IMR-90 (cell line): ENCODE measurements around the gene MFAP3L. TPM values are rescaled to one million over a fixed set of nuclear protein-coding genes. Genes with fewer than 3 reads are reported as not detected.

ENCODE experiments used
- ATAC-seq: fragments of 200-7000 bp; cut with Tn5 transposase; 2 replicates; pipeline ENCODE4 v1.9.1; 2020; ENCODE audit warnings: low read depth, mild to moderate bottlenecking, moderate library complexity
- BruUV-seq: library from RNA; stranded (reverse); fragments of 400-500 nt; replicated peaks from 2 replicates; lab custom pipeline; 2021; lab: Mats Ljungman, UMichigan
- CTCF ChIA-PET: fragments of 300-600 bp; formaldehyde crosslinking; extraction: SDS; loops from one replicate; lab custom pipeline; 2021; ENCODE audit warnings: antibody characterized with exemption; lab: Yijun Ruan, JAX
- POLR2A ChIA-PET: fragments of 300-600 bp; sonication (Branson Sonifier 250); formaldehyde crosslinking; loops from one replicate; lab custom pipeline; 2022; ENCODE audit warnings: antibody characterized with exemption; ENCODE audit not compliant: unreplicated experiment; lab: Charles Lee
- DNase-seq: peaks from one replicate; pipeline ENCODE4 v3.0.0; 2013
- H2AFZ ChIP-seq: replicated peaks from 2 replicates; pipeline ENCODE3; 2013; ENCODE audit warnings: low read length, mild to moderate bottlenecking; ENCODE audit not compliant: poor library complexity
- H2AK5ac ChIP-seq: 2 replicates; pipeline ENCODE4 v1.6.1; 2013; ENCODE audit warnings: low read depth, low read length, inconsistent platforms
- H2AK9ac ChIP-seq: replicated peaks from 2 replicates; pipeline ENCODE3; 2013; ENCODE audit warnings: mild to moderate bottlenecking, low read depth, low read length, moderate library complexity; ENCODE audit not compliant: poor library complexity
- H2BK120ac ChIP-seq: 2 replicates; pipeline ENCODE4 v1.6.1; 2013; ENCODE audit warnings: low read depth, low read length, inconsistent platforms
- H2BK15ac ChIP-seq: 3 replicates; pipeline ENCODE4 v1.6.1; 2013; ENCODE audit warnings: low read depth, low read length, inconsistent platforms
- H2BK20ac ChIP-seq: 2 replicates; pipeline ENCODE4 v1.6.1; 2013; ENCODE audit warnings: low read depth, mild to moderate bottlenecking, inconsistent platforms, low read length, moderate library complexity
- H2BK5ac ChIP-seq: 2 replicates; pipeline ENCODE4 v1.6.1; 2013; ENCODE audit warnings: mild to moderate bottlenecking, low read depth, low read length, inconsistent platforms; ENCODE audit not compliant: poor library complexity, severe bottlenecking
- H3K14ac ChIP-seq: replicated peaks from 2 replicates; pipeline ENCODE4 v1.6.1; 2013; ENCODE audit warnings: low read depth, low read length, inconsistent platforms
- H3K18ac ChIP-seq: 2 replicates; pipeline ENCODE4 v1.6.1; 2013; ENCODE audit warnings: low read depth, low read length, control low read depth
- H3K23ac ChIP-seq: 2 replicates; pipeline ENCODE4 v1.6.1; 2013; ENCODE audit warnings: low read depth, low read length, inconsistent platforms
- H3K27ac ChIP-seq: 2 replicates; pipeline ENCODE4 v1.5.1; 2013; ENCODE audit warnings: mild to moderate bottlenecking, control low read depth, low read length; ENCODE audit not compliant: insufficient read depth
- H3K27me3 ChIP-seq: 2 replicates; pipeline ENCODE4 v1.6.1; 2013; ENCODE audit warnings: low read length; ENCODE audit not compliant: control insufficient read depth, insufficient read depth
- H3K36me3 ChIP-seq: 2 replicates; pipeline ENCODE4 v1.6.1; 2013; ENCODE audit warnings: low read length, mixed read lengths; ENCODE audit not compliant: control insufficient read depth, insufficient read depth
- H3K4ac ChIP-seq: 2 replicates; pipeline ENCODE4 v1.6.1; 2013; ENCODE audit warnings: low read depth, low read length, inconsistent platforms
- H3K4me1 ChIP-seq: 2 replicates; pipeline ENCODE4 v1.6.1; 2013; ENCODE audit warnings: low read length, mixed read lengths; ENCODE audit not compliant: control insufficient read depth, insufficient read depth
- H3K4me2 ChIP-seq: 2 replicates; pipeline ENCODE4 v1.6.1; 2013; ENCODE audit warnings: low read depth, mild to moderate bottlenecking, control low read depth, low read length, moderate library complexity
- H3K4me3 ChIP-seq: 2 replicates; pipeline ENCODE4 v1.5.1; 2013; ENCODE audit warnings: low read depth, mild to moderate bottlenecking, control low read depth, low read length, moderate library complexity; ENCODE audit not compliant: insufficient read depth
- H3K56ac ChIP-seq: 2 replicates; pipeline ENCODE4 v1.6.1; 2013; ENCODE audit warnings: low read length, inconsistent platforms; ENCODE audit not compliant: insufficient read depth; ENCODE audit errors: extremely low read depth
- H3K79me1 ChIP-seq, 2 experiments: 2 replicates each; pipeline ENCODE4 v1.6.1; 2013; ENCODE audit warnings: low read length in 2 of 2, inconsistent platforms in 1 of 2, low read depth in 1 of 2
- H3K9ac ChIP-seq: 2 replicates; pipeline ENCODE4 v1.6.1; 2013; ENCODE audit warnings: low read depth, low read length, control low read depth
- H3K9me1 ChIP-seq: 2 replicates; pipeline ENCODE4 v1.6.1; 2013; ENCODE audit warnings: low read length, inconsistent platforms; ENCODE audit not compliant: insufficient read depth
- H3K9me3 ChIP-seq: 2 replicates; pipeline ENCODE4 v1.6.1; 2013; ENCODE audit warnings: low read length; ENCODE audit not compliant: control insufficient read depth, insufficient read depth
- H4K20me1 ChIP-seq: 2 replicates; pipeline ENCODE4 v1.6.1; 2013; ENCODE audit warnings: low read length, inconsistent platforms; ENCODE audit not compliant: insufficient read depth
- H4K5ac ChIP-seq: 2 replicates; pipeline ENCODE4 v1.6.1; 2013; ENCODE audit warnings: mild to moderate bottlenecking, low read depth, low read length, control low read depth
- H4K8ac ChIP-seq, 2 experiments: 2 replicates each; pipeline ENCODE4 v1.6.1; 2013; ENCODE audit warnings: low read depth in 2 of 2, low read length in 2 of 2, control low read depth in 1 of 2, inconsistent platforms in 1 of 2
- H4K91ac ChIP-seq: 2 replicates; pipeline ENCODE4 v1.6.1; 2013; ENCODE audit warnings: low read depth, low read length, inconsistent platforms; ENCODE audit not compliant: insufficient read depth
- BHLHE40 ChIP-seq: fragments of 150-350 bp; IDR thresholded peaks from 2 replicates; pipeline ENCODE4 v1.6.1; 2016; ENCODE audit warnings: mild to moderate bottlenecking, low read depth, low read length
- CHD1 ChIP-seq: IDR thresholded peaks from 2 replicates; pipeline ENCODE4 v1.6.1; 2012; ENCODE audit warnings: low read depth, low read length, improper control_type of control experiment
- CTCF ChIP-seq: conservative IDR thresholded peaks from 2 replicates; pipeline ENCODE4 v1.5.1; 2012; ENCODE audit warnings: mild to moderate bottlenecking, low read depth, low read length, improper control_type of control experiment
- MAFK ChIP-seq: IDR thresholded peaks from 2 replicates; pipeline ENCODE4 v1.6.1; 2012; ENCODE audit warnings: low read depth, low read length, improper control_type of control experiment
- MAZ ChIP-seq: IDR thresholded peaks from 2 replicates; pipeline ENCODE4 v1.6.1; 2012; ENCODE audit warnings: low read depth, mild to moderate bottlenecking, low read length, improper control_type of control experiment, moderate library complexity, borderline replicate concordance
- MXI1 ChIP-seq: IDR thresholded peaks from 2 replicates; pipeline ENCODE4 v1.6.1; 2012; ENCODE audit warnings: low read depth, mild to moderate bottlenecking, low read length, moderate library complexity, borderline replicate concordance
- POLR2A ChIP-seq: IDR thresholded peaks from 2 replicates; pipeline ENCODE4 v1.6.1; 2012; ENCODE audit warnings: mild to moderate bottlenecking, low read depth, low read length
- RCOR1 ChIP-seq: IDR thresholded peaks from 2 replicates; pipeline ENCODE4 v1.6.1; 2012; ENCODE audit warnings: mild to moderate bottlenecking, low read length, improper control_type of control experiment; ENCODE audit not compliant: insufficient replicate concordance
- SMC3 ChIP-seq: fragments of 150-350 bp; IDR thresholded peaks from 2 replicates; pipeline ENCODE4 v1.6.1; 2016; ENCODE audit warnings: low read depth, mild to moderate bottlenecking, antibody characterized with exemption, low read length, moderate library complexity
- USF2 ChIP-seq: fragments of 150-350 bp; IDR thresholded peaks from 2 replicates; pipeline ENCODE4 v1.6.1; 2017; ENCODE audit warnings: mild to moderate bottlenecking, antibody characterized with exemption, low read length, low read depth
- WGBS, 2 experiments: methylation state at CpG; one replicate each; pipeline versions ENCODE4 v1.1.5 to v1.1.7; 2013; ENCODE audit warnings: missing lambda C conversion rate in 2 of 2; ENCODE audit not compliant: insufficient read length in 1 of 2; ENCODE audit errors: extremely low coverage in 2 of 2; 5-methylcytosine and 5-hydroxymethylcytosine counted together
- dilution Hi-C: fragments of 300-500 bp; cut with HindIII; formaldehyde crosslinking; loops from one replicate; pipeline ENCODE4 v1.14.3; 2018; ENCODE audit warnings: low sequenced_read_pairs; ENCODE audit not compliant: unreplicated experiment
- in situ Hi-C: fragments of 300-500 bp; cut with MboI; formaldehyde crosslinking; loops from 3 replicates; pipeline ENCODE4 v1.14.3; 2019; ENCODE audit warnings: low sequenced_read_pairs, inconsistent platforms, mixed read lengths
- intact Hi-C: fragments of 100-400 bp; cut with micrococcal nuclease; formaldehyde crosslinking; loops from 2 replicates; pipeline ENCODE4 v1.10.0; 2022
- polyA plus RNA-seq, 3 experiments: library from polyadenylated mRNA; depleted of rRNA; stranded (reverse); fragments of >200 nt; gene quantifications; 2 replicates each; pipeline ENCODE4 v1.2.3, GENCODE V29; 2012; ENCODE audit warnings: low replicate concordance in 1 of 3
- total RNA-seq: library from RNA; depleted of rRNA; stranded (reverse); fragments of >200 nt; gene quantifications from 2 replicates; pipeline ENCODE4 v1.2.3, GENCODE V29; 2012
- TF ChIP-seq, protein P1 (sequence below): fragments of 150-350 bp; IDR thresholded peaks from 2 replicates; pipeline ENCODE4 v1.6.1; 2016; ENCODE audit warnings: low read depth, mild to moderate bottlenecking, low read length, moderate library complexity, borderline replicate concordance

The MFAP3L gene
- total and polyA plus RNA-seq, 2 of the 4 experiments (the other 2 are of a cell fraction), result 0.22 to 0.36 TPM

DNA sequence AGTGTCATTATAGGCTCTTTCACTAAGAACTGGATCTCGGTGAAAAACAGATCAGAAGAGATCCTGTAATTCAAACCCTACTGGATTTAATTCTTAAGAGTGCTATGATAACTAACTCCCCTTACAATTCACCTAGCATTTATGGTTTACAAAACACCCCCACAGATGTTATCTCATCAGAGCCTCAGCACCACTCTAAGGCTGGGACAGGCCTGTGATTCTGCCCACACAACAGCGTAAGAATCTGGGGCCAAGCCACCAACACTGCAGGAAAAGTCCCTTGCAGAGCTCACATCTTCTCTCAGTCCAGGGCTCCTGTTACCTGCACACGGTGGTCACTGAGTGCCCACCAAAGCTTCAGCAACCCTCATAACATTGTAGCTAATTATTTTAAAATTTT lies 8.9 kb downstream of the MFAP3L start:
- no peak for DNase-seq
- H2AK9ac ChIP-seq, result no peak overlapping the region
- no peak overlapping the region for H3K4me2 ChIP-seq
- H2AFZ ChIP-seq, result no peak overlapping the region
- H3K9me1 ChIP-seq, result no peaks in the 10 kb centered on the region
- POLR2A ChIA-PET, result no interaction called here
- no peak overlapping the region for H2AK5ac ChIP-seq
- H3K14ac ChIP-seq, result no peak overlapping the region
- no peaks in the 10 kb centered on the region for H4K20me1 ChIP-seq
- no peak overlapping the region for H4K8ac ChIP-seq
- H2BK20ac ChIP-seq, result no peak overlapping the region
- no peaks in the 10 kb centered on the region for H3K79me1 ChIP-seq
- H3K4me1 ChIP-seq, result no peaks in the 10 kb centered on the region
- no peak overlapping the region for H3K4me3 ChIP-seq
- H3K9ac ChIP-seq, result no peak overlapping the region
- dilution Hi-C loops, result no loop called here
- H2BK120ac ChIP-seq, result no peak overlapping the region
- no CpG with 5 or more reads among the region's 3 CpGs for WGBS, 2 experiments
- H2BK5ac ChIP-seq, result no peak overlapping the region
- no peaks in the 10 kb centered on the region for H3K36me3 ChIP-seq
- intact Hi-C loops, result no loop called here
- H3K23ac ChIP-seq, result no peak overlapping the region
- in situ Hi-C loops, result no loop called here
- no peak overlapping the region for H3K4ac ChIP-seq
- no TSS peak for BruUV-seq
- H3K18ac ChIP-seq, result no peak overlapping the region
- H4K91ac ChIP-seq, result no peak overlapping the region
- no peak overlapping the region for H3K27ac ChIP-seq
- H4K5ac ChIP-seq, result no peak overlapping the region
- peaks cover 5% of the 10 kb centered on the region for H3K27me3 ChIP-seq
- H3K56ac ChIP-seq, result no peak overlapping the region
- no peaks in the 10 kb centered on the region for H3K9me3 ChIP-seq
- CTCF ChIA-PET, result no interaction called here
- H2BK15ac ChIP-seq, result no peak overlapping the region
- ATAC-seq, result no peak
- TF ChIP-seq MAZ (no peak), CHD1 (no peak), SMC3 (no peak), MAFK (no peak), USF2 (no peak), MXI1 (no peak), BHLHE40 (no peak), RCOR1 (no peak), CTCF (no peak), POLR2A (no peak)
- TF ChIP-seq, protein P1, sequence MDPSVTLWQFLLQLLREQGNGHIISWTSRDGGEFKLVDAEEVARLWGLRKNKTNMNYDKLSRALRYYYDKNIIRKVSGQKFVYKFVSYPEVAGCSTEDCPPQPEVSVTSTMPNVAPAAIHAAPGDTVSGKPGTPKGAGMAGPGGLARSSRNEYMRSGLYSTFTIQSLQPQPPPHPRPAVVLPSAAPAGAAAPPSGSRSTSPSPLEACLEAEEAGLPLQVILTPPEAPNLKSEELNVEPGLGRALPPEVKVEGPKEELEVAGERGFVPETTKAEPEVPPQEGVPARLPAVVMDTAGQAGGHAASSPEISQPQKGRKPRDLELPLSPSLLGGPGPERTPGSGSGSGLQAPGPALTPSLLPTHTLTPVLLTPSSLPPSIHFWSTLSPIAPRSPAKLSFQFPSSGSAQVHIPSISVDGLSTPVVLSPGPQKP, result no peak
